Stimulated activated CD4-positive, alpha-beta T cell treated with anti-CD3 and anti-CD28 coated beads, Interleukin-4, amount 100 ng/mL, for 24 hours (primary cell): ENCODE data around the gene KREMEN1.
A peak's percentile ranks its signal among the peaks of the same experiment; 100 is the strongest.
"Not testable (repeated sequence)": the region's sequence is repeated elsewhere in the genome, so short reads cannot be mapped to it uniquely, and the experiment has no call there.

Experiments used
- DNase-seq: peaks from one replicate; pipeline ENCODE4 v3.0.0-alpha.2; 2020

Gene KREMEN1, protein sequence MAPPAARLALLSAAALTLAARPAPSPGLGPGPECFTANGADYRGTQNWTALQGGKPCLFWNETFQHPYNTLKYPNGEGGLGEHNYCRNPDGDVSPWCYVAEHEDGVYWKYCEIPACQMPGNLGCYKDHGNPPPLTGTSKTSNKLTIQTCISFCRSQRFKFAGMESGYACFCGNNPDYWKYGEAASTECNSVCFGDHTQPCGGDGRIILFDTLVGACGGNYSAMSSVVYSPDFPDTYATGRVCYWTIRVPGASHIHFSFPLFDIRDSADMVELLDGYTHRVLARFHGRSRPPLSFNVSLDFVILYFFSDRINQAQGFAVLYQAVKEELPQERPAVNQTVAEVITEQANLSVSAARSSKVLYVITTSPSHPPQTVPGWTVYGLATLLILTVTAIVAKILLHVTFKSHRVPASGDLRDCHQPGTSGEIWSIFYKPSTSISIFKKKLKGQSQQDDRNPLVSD

DNA sequence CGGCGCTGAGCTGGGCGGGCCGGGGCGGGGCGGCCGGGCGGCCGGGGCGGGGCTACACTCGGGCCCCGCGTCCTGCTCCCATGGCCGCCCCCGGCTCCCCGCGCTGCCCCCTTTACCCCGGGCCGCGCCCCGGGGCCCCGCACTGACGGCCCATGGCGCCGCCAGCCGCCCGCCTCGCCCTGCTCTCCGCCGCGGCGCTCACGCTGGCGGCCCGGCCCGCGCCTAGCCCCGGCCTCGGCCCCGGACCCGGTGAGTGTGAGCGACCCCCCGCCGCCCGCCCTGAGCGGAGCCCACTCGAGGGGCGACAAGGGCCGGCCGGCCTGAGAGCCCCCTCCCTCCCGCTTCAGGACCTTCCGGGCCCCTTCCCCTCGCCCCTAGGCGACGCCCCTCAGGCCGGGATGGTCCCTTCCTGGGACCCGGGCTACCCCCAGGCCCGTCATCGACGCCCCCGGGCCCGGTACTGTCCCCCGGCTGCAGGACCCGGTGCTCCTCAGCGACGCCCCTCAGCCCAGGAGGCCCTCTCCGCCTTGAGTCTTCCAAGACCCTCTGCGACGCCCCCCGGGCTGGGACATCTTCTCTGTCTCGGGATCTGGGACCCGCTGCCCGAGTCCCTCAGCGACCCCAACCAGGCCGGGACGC is at the start of gene KREMEN1:
Gene KREMEN1 (plus strand): TSS at position 57 of the 639 bp plus-strand sequence. CDS start 96 bp downstream, at position 153.
- DNase-seq: no peak

DNA sequence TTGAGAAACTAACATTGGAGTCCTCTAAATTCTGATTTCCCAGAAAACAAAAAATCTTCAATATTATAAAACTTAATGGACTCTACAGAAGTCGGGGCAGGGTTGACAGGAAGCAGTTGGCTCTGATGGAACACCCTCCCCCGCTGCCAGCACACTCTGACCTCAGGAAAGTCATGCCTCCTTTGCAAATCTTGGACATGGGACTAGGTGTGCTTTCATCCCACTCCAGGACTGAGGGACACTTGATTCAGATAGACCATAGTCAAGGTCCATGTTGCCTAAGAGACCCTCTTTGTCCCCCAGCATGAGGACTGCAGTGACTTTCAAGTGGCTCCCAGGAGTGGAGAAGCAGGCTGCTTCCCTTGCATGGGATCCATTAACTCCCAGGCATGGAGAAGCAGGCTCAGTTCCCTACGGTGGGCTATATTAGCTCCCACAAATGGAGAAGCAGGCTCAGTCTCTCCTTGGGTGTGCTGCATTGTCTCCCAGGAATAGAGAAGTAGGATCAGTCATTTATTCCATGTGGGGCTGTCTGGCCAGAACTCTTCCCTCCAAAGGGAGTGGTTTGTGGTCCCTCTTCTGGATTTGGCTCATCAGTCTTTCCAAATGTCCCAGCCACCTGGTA is 49.6 kb upstream of the KREMEN1 start:
- DNase-seq: no peak

DNA sequence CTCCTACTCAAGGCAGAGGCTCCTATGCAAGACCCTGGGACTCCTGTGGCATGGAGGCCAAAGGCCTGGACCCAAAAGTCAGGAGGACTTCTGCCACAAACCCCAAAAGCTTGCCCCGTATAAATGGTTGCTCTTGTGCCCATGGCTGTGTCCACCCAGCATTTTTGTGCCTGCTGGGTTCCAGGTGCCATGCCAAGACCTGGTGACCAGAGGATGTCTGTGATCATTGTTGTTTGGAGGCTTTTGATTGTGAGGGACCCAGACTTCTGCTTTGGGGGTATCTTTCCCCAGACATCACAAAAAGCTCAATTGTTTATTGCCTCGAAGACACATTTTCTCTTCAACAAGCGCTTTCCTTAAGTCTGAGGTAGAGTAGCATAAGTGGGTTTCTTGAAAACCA is 46.3 kb upstream of the KREMEN1 start:
- no peak for DNase-seq

DNA sequence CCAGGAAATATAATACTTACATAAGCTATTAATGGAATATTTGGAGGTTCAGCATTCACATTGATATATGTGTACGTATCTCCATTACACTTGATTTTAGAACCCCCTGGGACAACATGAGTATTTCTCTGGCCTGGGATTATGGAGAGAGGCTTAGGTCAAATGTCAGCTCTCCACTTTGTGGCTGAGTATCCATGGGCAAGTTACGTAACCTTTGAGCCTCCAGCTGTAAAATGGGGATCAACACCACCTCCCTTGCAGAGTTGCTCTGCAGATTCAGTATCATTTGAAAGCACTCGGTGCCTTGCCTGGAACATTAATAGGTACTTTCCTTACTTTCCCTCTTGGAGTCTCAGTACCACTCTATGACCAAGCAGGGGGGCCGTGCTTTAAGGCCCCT is 44.4 kb upstream of the KREMEN1 start:
- DNase-seq: no peak

DNA sequence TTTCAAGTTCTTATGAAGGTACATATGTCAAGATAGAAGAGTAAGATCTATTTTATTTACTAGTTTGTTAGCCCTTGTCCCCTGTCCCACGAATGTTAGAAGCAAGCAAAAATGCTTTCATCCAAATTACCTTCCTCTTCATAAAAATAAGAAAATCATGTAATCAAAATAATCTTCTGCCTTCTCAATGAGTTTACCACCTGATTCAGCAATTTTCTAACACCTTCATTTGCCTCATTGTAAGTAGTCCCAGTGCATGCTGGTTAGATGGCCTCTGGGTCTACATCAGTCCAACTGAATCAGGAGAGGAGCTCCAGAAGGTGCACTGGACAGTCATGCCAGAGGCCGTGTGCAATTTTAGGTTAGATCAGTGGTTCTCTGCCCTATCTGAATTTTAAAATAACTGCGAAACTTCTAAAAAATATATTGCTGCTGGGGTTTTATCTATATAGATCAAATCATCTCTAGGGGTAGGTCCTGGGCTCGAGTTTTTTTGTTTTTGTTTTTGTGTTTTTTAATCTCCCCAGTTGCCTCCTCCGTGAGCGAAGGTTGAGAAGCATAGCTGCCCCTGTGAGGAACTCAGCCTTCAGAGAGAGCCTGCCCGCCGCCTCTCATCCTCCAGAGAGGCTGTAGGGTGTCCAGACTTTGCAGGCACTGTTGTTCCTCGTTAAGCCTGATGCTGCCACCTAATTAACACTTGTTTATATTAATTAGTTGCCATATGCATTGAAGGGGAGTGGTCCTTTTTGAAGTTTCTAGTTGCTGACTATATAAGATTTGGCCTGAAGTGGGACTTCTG is 43.4 kb upstream of the KREMEN1 start:
- DNase-seq: no peak

DNA sequence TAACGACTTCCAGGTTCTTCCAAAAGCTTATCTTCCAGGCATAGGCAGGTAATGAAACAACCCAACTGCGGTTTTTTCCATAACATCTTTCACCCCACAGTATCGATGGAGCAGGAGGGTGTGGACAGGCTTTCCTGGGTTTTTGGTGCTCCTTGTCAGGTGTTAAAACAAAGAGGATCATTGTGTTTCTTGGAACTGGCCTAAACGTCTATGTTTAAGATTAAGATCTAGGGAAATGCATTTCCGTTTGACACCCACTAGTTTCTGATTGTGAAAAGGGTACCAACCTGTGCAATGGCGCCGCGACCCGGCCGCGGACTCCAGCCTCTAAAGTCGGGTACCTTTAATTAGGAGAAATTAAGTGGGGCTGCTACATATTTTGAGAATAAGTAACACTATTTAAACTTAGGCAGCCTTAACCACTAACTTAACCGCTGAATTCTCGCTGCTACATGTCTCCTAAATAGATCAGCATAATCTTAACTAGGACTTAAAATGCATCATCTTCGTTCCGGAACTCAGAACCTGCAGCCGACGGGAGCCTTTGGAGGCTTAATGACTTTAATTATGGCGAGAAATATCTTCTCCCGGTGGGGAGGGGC is 42.7 kb upstream of the KREMEN1 start:
- DNase-seq: no peak

DNA sequence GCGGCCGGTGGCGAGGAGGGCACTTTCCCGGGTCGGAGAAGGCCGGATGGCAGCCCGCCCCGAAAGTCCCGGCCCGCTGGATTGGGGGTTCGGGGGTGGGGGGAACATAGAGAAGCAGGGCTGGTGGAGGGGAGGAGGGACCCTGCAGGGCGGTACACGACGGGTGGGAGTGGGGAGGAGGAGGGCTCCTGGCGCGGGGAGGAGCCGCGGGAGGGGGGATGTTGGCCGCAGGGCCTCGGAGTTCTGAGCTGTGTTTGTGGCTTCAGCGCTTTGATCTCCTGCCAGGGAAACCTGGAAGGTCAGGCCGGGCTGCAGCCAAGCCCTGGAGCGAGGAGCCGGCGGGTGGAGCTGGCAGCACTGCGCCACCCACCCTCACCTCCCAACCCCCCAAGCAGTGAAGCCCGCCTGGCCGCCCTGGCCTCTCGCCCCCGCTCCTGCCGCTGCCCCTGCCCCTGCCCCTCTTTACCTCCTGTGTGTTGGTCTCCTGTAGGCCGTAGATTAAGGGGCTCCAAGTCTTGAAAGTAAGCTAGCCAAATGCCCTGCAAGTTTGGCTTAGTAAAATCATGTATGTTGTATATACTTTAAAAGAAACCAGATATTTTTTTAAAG is 42.1 kb upstream of the KREMEN1 start:
- no peak for DNase-seq

DNA sequence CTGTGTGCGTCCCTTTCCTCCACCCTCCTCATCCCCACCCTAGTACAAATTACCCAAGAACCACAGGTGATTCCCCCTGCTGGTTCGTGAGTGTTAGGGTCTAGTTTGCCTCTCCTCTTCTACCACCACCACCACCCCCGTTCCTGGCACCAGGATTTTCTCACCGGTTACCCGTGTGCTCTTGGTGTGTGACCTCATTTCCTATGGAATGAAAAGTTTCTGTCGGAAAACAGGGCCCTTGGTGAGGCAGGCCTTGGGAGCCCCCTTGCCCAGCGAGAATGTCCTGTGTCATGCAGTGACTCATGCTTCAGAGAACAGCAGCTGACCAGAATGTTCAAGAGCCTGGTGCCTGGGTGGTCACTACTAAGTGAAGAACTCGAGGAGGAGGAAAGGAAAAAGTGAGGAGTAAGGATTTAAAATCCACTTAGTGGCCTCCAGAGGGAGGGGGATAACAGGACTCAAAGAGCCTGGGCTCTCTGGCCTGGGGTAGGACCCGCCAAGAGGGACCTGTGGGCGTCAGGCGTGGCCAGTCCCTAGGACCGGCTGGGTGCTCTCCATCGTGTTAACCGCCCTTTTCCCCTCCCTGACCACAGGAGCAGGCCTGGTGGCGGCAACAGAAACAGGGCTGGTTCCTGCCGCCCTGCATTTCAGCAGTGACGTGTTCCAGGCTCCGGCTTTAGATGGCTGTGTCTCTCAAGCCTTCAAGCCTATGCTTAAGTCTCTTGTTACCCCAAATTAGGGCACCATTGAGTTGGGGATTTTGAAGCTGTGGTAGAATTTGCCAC is 41.4 kb upstream of the KREMEN1 start:
- no peak for DNase-seq

DNA sequence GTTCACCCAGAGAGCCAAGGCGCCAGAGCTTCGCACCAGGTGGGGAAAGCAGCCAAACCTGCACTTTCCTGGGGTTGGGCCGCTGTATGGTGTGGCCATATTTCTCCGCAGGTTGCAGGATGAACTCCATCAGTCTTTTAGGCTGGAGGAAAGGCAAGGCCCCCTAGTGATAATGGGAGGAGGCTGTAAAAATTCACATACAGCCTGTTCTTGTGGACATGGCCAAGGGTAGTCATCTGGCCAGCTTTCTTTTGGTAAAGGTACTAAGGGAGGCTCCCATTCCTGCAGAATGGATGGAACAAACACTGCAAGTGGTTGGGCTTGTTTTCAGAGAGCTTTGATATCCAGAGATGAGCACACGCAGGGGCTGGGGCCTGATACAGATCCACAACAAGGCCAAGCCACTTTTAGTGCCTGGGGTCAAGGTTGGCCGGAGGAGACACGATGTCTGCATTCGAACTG is 40.8 kb upstream of the KREMEN1 start:
- DNase-seq: no peak

DNA sequence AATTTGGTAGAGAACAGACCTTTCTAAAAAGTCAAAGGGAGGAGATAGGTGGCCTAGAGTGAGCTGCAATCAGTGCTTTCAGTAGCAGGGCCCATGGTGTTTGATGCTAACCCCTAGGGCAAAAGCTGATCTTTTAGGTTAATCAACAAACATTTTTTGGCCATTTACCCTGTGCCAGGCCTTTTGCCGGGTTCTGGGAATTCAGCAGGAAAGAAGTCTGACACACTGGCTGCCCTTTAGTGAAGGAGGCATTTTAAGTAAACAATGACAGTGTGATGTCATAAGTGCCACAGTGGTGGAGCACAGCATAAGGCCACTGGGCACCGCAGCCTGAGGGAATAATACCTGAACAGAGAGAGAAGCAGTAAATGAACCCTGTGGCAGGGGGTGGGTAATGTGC is 40.3 kb upstream of the KREMEN1 start:
- no peak for DNase-seq

DNA sequence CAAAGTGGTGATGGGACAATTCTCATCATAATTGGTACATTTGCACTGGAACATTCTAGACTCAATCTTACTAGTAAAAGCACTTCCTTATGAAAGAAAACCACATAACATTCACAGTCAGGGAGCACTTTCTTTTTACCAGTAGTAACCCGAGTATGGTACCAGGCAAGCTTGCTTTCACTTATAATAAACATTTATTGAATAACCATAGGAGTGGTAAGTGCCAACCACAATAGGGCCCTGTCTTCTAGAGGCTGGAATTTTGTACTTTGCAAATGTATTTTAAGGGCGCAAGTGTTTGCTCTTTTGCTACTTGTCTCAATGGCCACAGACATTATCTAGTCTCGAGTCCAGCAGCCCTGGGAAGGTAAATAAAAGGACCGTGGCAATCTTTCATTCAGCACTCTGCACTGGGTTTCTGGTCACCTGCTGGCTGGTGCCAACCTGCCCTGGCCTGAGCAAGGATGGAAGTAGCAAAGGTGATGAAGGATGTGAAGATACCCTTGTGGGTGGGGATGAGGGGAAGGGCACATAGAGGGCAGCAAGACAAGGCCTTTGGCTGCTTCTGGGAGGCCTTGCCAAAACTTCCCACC is 35.4 kb upstream of the KREMEN1 start:
- DNase-seq: no peak

DNA sequence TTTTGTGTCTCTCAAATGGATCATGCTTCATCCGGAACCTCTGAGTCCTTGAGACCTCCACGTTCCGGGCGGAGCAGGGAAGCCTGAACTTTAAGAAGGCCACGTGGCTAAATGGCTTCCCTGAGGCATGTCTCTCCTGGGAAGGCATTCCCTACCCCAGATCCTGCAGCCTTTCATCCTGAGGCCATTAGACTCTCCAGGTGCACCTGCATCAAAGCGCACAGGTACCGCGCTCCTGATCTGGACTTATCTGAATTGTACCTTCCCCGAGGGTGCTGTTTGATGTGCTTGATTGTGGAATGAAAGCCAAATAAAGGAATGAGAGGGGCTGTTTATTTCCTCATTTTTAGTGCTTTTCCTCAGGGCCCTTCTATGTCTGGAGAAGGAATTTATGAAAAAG is 33.7 kb upstream of the KREMEN1 start:
- DNase-seq: no peak

DNA sequence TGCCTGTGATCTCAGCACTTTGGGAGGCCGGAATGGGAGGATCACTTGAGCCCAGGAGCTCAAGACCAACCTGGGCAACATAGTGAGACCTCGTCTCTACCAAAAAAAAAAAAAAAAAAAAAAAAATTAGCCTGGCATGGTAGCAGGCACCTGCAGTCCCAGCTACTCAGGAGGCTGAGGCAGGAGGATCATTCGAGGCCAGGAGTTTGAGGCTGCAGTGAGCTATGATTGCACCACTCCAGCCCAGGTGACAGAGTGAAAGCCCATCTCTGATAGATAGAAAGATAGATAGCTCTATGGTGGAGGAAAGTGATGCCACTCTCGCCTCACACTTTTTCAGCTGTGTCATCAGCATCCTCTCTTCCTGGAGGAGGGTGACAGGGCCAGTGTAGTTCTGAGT is 33.2 kb upstream of the KREMEN1 start:
- DNase-seq: not testable (repeated sequence)

DNA sequence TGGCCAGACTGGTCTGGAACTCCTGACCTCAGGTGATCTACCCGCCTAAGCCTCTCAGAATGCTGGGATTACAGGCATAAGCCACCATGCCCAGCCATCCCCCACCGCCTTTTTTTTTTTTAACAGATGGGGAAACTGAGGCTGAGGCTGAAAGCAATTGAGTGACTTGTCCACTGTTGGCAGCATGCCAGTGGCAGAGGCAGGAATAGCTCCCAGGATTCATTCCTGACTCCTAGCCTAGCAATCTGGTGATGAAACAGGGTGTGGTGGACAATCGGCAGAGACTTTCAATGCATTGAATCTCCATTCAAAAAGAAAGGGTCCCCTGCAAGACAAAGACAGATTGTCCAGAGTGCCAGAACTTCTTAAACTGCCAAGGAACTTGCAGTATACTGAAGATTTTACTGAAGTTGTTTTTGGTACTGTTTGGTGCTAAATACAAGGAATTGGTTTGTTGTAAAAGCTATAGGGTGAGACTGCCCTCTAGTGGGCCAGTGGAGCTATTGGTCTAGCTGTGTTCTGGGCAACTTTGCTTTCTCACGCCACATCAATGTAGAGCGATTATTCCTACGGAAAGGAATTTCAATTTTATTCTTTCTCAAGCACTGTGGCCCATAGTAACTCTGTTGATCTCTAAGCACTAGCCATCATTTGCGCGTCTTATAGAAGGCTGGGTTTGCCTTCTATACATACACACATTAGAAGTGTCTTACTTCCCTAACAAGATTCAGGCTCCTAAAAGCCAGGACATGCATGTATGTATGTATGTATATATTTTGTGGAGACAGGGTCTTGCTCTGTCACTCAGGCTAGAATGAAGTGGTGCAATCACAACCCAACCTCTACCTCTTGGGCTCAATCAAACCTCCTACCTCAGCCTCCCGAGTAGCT is 32.2 kb upstream of the KREMEN1 start:
- peak; percentile 75 for DNase-seq

DNA sequence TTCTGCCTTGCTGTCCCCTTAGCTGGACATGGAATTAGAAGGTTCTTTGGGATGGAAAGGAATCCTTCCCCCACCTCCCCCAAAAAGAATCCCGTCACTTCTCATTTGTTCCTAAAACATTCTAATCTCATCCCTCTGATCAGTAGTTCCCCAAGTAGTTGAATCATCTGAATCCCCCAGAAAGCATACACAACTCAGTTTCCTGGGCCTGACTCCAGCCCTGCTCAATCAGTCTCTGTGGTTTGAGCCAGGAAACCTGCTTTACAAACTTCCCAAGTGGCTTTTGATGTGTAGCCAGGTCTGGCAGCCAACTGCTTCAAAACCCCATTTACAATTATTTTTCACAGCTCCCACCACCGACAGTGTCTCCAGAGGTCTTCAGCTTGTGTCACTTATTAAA is 31.4 kb upstream of the KREMEN1 start:
- no peak for DNase-seq

DNA sequence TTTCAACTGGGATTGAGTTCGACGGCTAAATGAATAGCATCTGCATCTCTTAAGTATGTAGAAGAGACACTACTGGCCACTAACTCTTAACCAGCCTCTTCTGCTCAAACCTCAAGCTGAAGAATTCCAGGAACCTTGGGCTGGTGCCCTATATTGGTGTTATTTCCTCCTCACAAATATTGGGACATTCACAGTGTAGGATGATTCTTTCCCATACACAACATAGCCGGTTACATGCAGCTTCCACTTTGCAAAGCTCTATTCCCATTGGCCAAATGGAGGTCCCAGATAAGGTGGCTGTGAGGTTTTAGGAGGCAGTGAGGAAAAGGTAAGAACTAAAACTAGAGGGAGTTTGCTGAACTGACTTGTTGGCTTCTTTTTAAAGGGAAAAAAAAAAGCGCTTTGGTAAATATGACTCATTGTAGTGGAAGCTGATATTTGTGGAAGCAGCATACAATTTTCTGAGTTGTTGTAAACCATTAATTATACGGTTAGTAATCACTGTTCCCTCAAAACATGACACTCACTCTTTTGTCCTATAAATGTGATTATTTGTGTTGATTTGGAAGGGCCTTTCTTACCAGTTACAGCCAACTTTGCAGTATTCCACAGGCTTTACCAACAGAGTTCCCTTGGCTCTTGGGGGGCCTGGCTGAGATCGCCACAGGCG is 28.8 kb upstream of the KREMEN1 start:
- no peak for DNase-seq

DNA sequence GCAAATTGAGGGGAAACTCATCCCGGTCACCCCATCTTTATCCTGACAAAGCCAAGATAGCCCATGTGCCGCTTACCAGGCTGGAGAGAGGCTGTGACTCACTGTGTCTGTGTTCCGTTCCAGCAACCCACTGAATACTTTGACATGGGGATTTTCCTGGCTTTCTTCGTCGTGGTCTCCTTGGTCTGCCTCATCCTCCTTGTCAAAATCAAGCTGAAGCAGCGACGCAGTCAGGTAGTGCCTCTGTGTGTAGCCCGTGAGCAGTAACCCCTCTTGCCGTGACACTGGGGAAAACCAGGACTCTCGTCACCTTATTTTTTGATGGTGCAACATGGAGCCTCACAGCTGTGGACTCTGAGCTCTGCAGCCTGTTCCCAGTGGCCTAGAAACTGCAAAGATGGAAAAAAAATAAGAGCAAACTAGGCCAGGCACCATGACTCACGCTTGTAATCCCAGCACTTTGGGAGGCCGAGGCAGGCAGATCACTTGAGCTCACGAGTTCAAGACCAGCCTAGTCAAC is 28.1 kb upstream of the KREMEN1 start:
- no peak for DNase-seq

DNA sequence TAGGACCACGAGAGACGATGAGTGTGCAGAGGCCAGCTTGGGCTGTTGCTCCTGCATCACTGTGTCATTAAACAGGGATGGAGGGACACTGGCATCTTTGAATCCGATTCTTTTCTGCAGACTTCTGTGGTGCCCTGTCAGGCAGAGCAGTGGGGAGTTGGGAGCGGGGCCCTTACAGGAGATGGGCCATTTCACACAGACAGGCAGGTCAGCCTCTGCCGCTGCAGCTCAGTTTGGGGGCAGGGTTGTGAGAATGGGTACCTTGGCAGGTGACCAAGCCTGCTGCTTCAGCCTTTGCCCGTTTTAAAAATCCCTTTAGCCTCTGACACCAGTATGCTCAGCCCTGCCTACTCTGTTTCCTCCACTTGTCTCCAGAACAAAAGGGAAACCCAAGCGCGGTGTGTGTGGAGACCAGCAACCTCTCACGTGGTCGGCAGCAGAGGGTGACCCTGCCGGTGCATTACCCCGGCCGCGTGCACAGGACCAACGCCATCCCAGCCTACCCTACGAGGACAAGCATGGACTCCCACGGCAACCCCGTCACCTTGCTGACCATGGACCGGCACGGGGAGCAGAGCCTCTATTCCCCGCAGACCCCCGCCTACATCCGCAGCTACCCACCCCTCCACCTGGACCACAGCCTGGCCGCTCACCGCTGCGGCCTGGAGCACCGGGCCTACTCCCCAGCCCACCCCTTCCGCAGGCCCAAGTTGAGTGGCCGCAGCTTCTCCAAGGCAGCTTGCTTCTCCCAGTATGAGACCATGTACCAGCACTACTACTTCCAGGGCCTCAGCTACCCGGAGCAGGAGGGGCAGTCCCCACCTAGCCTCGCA is 23.8 kb upstream of the KREMEN1 start:
- DNase-seq: no peak
